Measurements from ENCODE around the gene CFAP298.
"Not testable (repeated sequence)": the region's sequence is repeated elsewhere in the genome, so short reads cannot be mapped to it uniquely, and the experiment has no call there.

CFAP298 gene

DNA sequence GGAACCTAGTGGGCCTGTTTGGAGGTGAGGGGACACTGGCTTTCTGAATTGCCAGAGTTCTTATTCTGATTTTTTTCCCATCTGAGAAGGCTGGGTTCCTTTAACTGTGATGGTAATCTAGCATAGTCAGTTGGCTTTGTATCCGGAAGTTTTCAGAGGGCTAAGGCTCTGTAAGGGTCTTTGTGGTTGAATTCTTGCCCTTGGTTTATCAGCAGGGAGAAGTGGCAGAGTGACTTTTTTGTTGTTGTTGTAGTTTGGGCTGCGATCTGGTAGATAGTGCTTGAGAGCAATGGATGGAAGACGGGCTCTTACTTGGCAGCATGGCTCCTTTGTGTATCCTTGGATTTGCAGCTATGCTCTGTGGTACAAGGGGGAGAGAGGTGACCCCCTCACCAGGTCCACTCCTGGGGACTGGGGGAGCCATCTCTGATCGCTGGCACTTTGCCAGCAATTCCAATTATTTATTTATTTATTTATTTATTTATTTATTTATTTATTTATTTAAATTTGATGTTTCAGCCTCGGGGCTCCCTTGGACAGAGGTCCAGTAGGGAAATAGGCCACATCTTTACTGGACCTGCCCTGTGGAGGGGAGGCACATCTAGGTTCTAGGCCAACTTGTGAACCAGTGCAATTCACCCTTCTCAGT is 45.3 kb downstream of the CFAP298 start:
- no peak for DNase-seq (ENCODE audit: low read depth)

GRCh38 chr21:32565856-32566465 is 46.2 kb downstream of the CFAP298 start:
- no peak for DNase-seq (ENCODE audit: low read depth)

GRCh38 chr21:32562915-32563314 is 49.3 kb downstream of the CFAP298 start:
- DNase-seq (ENCODE audit: low read depth), result no peak

DNA sequence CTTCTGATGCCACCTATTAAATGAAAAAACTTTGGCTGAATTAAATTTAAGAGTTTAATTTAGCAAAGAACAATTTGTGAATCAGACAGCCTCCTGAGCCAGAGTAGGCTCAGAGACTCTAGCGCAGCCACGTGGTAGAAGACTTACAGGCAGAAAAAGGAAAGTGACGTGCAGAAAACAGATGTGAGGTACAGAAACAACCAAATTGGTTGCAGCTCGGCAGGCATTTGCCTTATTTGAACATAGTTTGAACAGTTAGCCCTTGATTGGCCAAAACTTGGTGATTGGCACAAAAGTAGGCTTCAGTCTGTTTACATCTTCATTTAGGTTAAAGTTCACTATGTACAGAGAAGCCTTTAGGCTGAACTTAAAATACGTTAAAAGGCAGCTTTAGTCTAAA is 49.8 kb downstream of the CFAP298 start:
- DNase-seq (ENCODE audit: low read depth), result no peak

GRCh38 chr21:32561476-32561875 is 50.7 kb downstream of the CFAP298 start:
- DNase-seq (ENCODE audit: low read depth), result not testable (repeated sequence)

DNA sequence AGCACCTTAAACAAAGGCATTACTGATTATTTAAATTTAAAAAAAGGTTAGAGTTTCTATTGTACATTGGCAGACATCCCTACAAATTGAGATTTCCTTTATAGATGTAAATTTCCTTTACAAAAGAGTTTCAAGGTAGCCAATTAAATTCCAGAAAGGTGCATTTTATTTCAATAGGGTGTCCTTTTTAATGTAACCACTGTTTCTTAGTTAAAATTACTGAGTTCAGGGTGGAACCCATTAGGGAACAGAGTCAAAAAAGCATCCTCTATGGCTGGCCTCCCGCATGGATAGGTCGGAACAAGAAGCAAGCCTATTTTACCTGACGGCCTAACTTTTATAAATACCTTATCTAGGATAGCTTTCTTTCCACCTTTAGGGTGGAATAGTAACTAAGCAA is 51.3 kb downstream of the CFAP298 start:
- no peak for DNase-seq (ENCODE audit: low read depth)

DNA sequence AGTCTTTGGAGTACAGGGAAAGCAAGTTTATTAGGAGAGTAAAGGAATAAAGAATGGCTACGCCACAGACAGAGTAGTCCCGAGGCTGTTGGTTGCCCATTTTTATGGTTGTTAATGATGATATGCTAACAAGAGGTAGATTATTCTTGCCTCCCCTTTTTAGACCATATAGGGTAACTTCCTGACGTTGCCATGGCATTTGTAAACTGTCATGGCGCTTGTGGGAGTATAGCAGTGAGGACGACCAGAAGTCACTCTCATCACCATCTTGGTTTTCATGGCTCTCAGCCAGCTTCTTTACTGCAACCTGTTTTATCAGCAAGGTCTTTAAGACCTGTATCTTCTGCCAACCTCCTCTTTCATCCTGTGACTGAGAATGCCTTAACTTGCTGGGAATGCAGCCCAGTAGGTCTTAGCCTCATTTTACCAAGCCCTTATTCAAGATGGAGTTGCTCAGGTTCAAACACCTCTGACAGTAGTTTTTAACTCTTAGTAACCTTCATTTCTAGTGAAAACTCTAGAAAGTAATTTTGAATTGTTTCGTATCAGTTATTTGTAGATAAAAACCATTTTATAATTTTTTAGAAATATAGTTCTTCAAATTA is 53.1 kb downstream of the CFAP298 start:
- no peak for DNase-seq (ENCODE audit: low read depth)

GRCh38 chr21:32558106-32558505 is 54.1 kb downstream of the CFAP298 start:
- no peak for DNase-seq (ENCODE audit: low read depth)

GRCh38 chr21:32554832-32555638 is 57.1 kb downstream of the CFAP298 start:
- no peak for DNase-seq (ENCODE audit: low read depth)

DNA sequence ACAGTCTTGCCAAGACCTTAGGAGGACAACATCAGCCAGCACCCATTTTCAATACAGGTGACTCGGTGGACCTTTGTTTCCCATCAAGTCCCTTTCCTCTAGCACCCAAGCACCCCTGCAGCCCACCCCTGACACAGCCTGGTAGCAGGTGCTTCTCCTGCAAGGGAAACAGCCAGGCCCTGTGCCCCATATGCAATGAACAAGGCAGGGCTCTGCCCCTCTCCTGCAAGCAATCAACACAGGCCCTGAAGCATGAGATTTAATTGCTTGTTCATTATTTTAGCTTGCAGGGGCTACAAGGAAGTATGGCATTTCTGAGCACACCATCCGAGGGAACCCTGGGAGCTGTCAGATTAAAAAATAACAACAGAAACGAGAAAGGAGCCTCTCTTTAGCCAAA is 62.3 kb downstream of the CFAP298 start:
- no peak for DNase-seq (ENCODE audit: low read depth)

DNA sequence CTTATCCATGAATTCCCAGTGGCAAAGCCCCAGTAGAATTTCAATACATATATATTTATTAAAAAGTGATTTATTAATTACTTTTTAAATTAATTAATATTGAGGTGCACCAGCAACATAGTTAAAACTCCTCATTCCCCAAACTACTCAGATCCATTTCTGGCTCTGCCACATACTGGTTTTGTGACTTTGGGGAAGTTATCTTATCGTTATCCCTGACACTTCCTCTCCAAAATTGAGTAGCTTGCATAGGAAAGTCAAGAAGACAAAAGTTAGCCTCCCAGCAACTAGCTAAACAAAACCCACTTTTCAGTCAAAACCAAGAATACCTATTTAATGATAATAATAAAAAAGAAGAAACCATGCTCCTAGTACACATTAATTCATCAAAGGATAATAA is 62.7 kb downstream of the CFAP298 start:
- DNase-seq (ENCODE audit: low read depth), result no peak
